ENCODE data around the gene NPFFR1. TPM values are rescaled to one million over a fixed set of nuclear protein-coding genes. Genes with fewer than 3 reads are reported as not detected.

NPFFR1 gene
- total RNA-seq, 2 experiments from 2014 or later, result not detected

GRCh38 chr10:70198696-70199466, 84.9 kb downstream of the NPFFR1 start:
- ChIA-PET POLR2A (interaction anchor here (0.6 to 1.1 kb wide), 2 partner anchors 27 to 215 kb away, joined by 3 read pairs; no protein-coding TSS in a partner anchor), CTCF (ENCODE audit: unreplicated experiment) (no interaction called here)

More at GRCh38 chr10:70198696-70199466, 84.9 kb downstream of the NPFFR1 start:
- BruUV-seq (replicated peaks), result no TSS peak
- no peaks in the 10 kb centered on the region for H3K9me3 ChIP-seq (ENCODE audit: low read length)
- intact Hi-C loops (cut with micrococcal nuclease; ENCODE audit: unreplicated experiment), result no loop called here
- H2AFZ ChIP-seq (ENCODE audit: low read length), result no peak overlapping the region
- no peaks in the 10 kb centered on the region for H3K79me2 ChIP-seq (ENCODE audit: insufficient read depth, low read depth, low read length)
- peaks cover 78% of the 10 kb centered on the region for H3K36me3 ChIP-seq (ENCODE audit: insufficient read depth, low read length)
- H3K9me2 ChIP-seq (ENCODE audit: insufficient read depth, low read length), result no peaks in the 10 kb centered on the region
- DNase-seq (ENCODE audit: low spot score), result no peak
- no peaks in the 10 kb centered on the region for H4K20me1 ChIP-seq (ENCODE audit: insufficient read depth, low read length)
- H3K4me2 ChIP-seq (ENCODE audit: low read length), result no peak overlapping the region
- TF ChIP-seq EZH2phosphoT487 (IDR thresholded peaks at IDR 0.05; ENCODE audit: borderline replicate concordance, low read depth, low read length), result no peak
- peak; percentile 27; the same call in 1 of the 2 replicates for TF ChIP-seq CTCF (conservative IDR thresholded peaks at IDR 0.05; ENCODE audit: low read length)
- H3K27ac ChIP-seq (ENCODE audit: low read depth, low read length, poor library complexity, severe bottlenecking), result no peak overlapping the region
- H3K4me3 ChIP-seq (ENCODE audit: low read depth, low read length, poor library complexity, severe bottlenecking), result no peak overlapping the region
- no peaks in the 10 kb centered on the region for H3K4me1 ChIP-seq (ENCODE audit: insufficient read depth, low read length, poor library complexity, severe bottlenecking)

Small RNA genes lying within 50 kb of the gene (small RNA-seq; reads per million reads assigned to genes)
- not detected for gene RPS25P9

Other genes with a start within 250 kb of the NPFFR1 start
- gene MACROH2A2, start 231.2 kb downstream of the NPFFR1 start, total RNA-seq (2014; rRNA removed; shearing (Covaris generic)), result not detected in 2 replicates
- not detected in 2 replicates for gene MACROH2A2, start 231.2 kb downstream of the NPFFR1 start, total RNA-seq (2022)
- gene AIFM2, start 151.2 kb downstream of the NPFFR1 start, total RNA-seq (2014; rRNA removed; shearing (Covaris generic)), result 1.1 and 1.7 TPM in 2 replicates
- gene AIFM2, start 151.2 kb downstream of the NPFFR1 start, total RNA-seq (2022), result 2.4 and 2.6 TPM in 2 replicates
- 32.5 and 33.4 TPM in 2 replicates for gene TYSND1, start 137.3 kb downstream of the NPFFR1 start, total RNA-seq (2014; rRNA removed; shearing (Covaris generic))
- 47.3 and 48.1 TPM in 2 replicates for gene TYSND1, start 137.3 kb downstream of the NPFFR1 start, total RNA-seq (2022)
- gene SAR1A, start 113.5 kb downstream of the NPFFR1 start, total RNA-seq (2014; rRNA removed; shearing (Covaris generic)), result 39.4 and 39.5 TPM in 2 replicates
- 71.0 and 81.4 TPM in 2 replicates for gene SAR1A, start 113.5 kb downstream of the NPFFR1 start, total RNA-seq (2022)
- gene PPA1, start 50.6 kb downstream of the NPFFR1 start, total RNA-seq (2014; rRNA removed; shearing (Covaris generic)), result 215 and 221 TPM in 2 replicates
- 223 and 231 TPM in 2 replicates for gene PPA1, start 50.6 kb downstream of the NPFFR1 start, total RNA-seq (2022)
- gene LRRC20, start 98.6 kb upstream of the NPFFR1 start, total RNA-seq (2014; rRNA removed; shearing (Covaris generic)), result 5.8 and 6.1 TPM in 2 replicates
- 12.2 and 12.8 TPM in 2 replicates for gene LRRC20, start 98.6 kb upstream of the NPFFR1 start, total RNA-seq (2022)
- 20.3 and 24.5 TPM in 2 replicates for gene EIF4EBP2, start 120.1 kb upstream of the NPFFR1 start, total RNA-seq (2014; rRNA removed; shearing (Covaris generic))
- 59.8 and 64.4 TPM in 2 replicates for gene EIF4EBP2, start 120.1 kb upstream of the NPFFR1 start, total RNA-seq (2022)
- not detected in 2 replicates for gene NODAL, start 157.7 kb upstream of the NPFFR1 start, total RNA-seq (2014; rRNA removed; shearing (Covaris generic))
- not detected in 2 replicates for gene NODAL, start 157.7 kb upstream of the NPFFR1 start, total RNA-seq (2022)
- 41.6 and 52.7 TPM in 2 replicates for gene PALD1, start 194.8 kb upstream of the NPFFR1 start, total RNA-seq (2014; rRNA removed; shearing (Covaris generic))
- 54.5 and 66.7 TPM in 2 replicates for gene PALD1, start 194.8 kb upstream of the NPFFR1 start, total RNA-seq (2022)